HepG2 (cell line): ENCODE measurements around the gene SEH1L. TPM values are rescaled to one million over a fixed set of nuclear protein-coding genes. Genes with fewer than 3 reads are reported as not detected.

Experiments
- ATAC-seq: fragments of 200-7000 bp; cut with Tn5 transposase; 3 replicates; pipeline ENCODE4 v1.9.1; 2020; ENCODE audit warnings: mild to moderate bottlenecking, moderate library complexity
- BruUV-seq: library from RNA; stranded (reverse); fragments of 400-500 nt; replicated peaks from 2 replicates; lab custom pipeline; 2021; lab: Mats Ljungman, UMichigan
- CTCF ChIA-PET: fragments of 300-600 bp; formaldehyde crosslinking; extraction: SDS; loops from one replicate; lab custom pipeline; 2021; ENCODE audit warnings: low total read pairs, inconsistent platforms, low intra/inter-chr PET ratio; lab: Yijun Ruan, JAX
- POLR2A ChIA-PET: fragments of 350-600 bp; sonication (Branson Sonifier 250); formaldehyde crosslinking; loops from one replicate; lab custom pipeline; 2020; ENCODE audit warnings: antibody characterized with exemption, inconsistent platforms; lab: Yijun Ruan, JAX
- DNase-seq: peaks from one replicate; pipeline ENCODE4 v3.0.0-alpha.2; 2015; ENCODE audit warnings: low spot score
- FAIRE-seq: peaks from 3 replicates; lab custom pipeline; 2011; peaks lifted over from hg19 to GRCh38; lab: Jason Lieb, UNC
- H2AFZ ChIP-seq: one replicate; pipeline ENCODE4 v1.6.1; 2011; ENCODE audit warnings: low read length, inconsistent platforms
- H3K27ac ChIP-seq: fragments of 300-600 bp; 3 replicates; pipeline ENCODE4 v1.8.0; 2011; ENCODE audit warnings: mixed run types, mild to moderate bottlenecking, mixed read lengths, low read length, inconsistent platforms; ENCODE audit not compliant: insufficient read depth; ENCODE audit errors: extremely low read length
- H3K27me3 ChIP-seq, 2 experiments: fragments of 200-600 bp in 1 of 2; 2 replicates in 1 of 2; 3 replicates in 1 of 2; pipeline versions ENCODE4 v1.6.0 to v1.8.0; 2011; ENCODE audit warnings: low read length in 2 of 2, mild to moderate bottlenecking in 2 of 2, moderate library complexity in 2 of 2, inconsistent platforms in 1 of 2; ENCODE audit not compliant: insufficient read depth in 2 of 2, control insufficient read depth in 1 of 2
- H3K36me3 ChIP-seq, 2 experiments: fragments of 200-600 bp in 1 of 2; replicated peaks in 1 of 2; 2 replicates in 1 of 2; 3 replicates in 1 of 2; pipeline versions ENCODE4 v1.5.1 to v1.8.0; 2011; ENCODE audit warnings: low read length in 2 of 2, inconsistent platforms in 1 of 2; ENCODE audit not compliant: insufficient read depth in 2 of 2, control insufficient read depth in 1 of 2
- H3K4me1 ChIP-seq: 2 replicates; pipeline ENCODE4 v1.5.1; 2012; ENCODE audit warnings: low read length, inconsistent platforms; ENCODE audit not compliant: insufficient read depth
- H3K4me2 ChIP-seq: 2 replicates; pipeline ENCODE4 v1.6.0; 2011; ENCODE audit warnings: low read depth, low read length, inconsistent platforms
- H3K4me3 ChIP-seq, 3 experiments: fragments of 200-600 bp in 1 of 3; sonication (generic), shearing (Covaris generic) in 1 of 3; replicated peaks in 1 of 3; 2 replicates each; pipeline ENCODE4 v1.5.1; 2011 to 2016; ENCODE audit warnings: low read length in 3 of 3, inconsistent platforms in 2 of 3, low read depth in 2 of 3, mild to moderate bottlenecking in 2 of 3, control low read depth in 1 of 3, mixed read lengths in 1 of 3; ENCODE audit not compliant: insufficient read depth in 1 of 3
- H3K79me2 ChIP-seq: one replicate; pipeline ENCODE4 v1.6.1; 2011; ENCODE audit warnings: low read length, inconsistent platforms; ENCODE audit not compliant: insufficient read depth
- H3K9ac ChIP-seq: 2 replicates; pipeline ENCODE4 v1.6.0; 2011; ENCODE audit warnings: mild to moderate bottlenecking, low read depth, low read length, inconsistent platforms; ENCODE audit not compliant: insufficient read depth
- H3K9me3 ChIP-seq: 2 replicates; pipeline ENCODE4 v1.5.1; 2012; ENCODE audit warnings: mild to moderate bottlenecking, low read length
- H4K20me1 ChIP-seq: 2 replicates; pipeline ENCODE4 v1.6.0; 2011; ENCODE audit warnings: inconsistent platforms, mild to moderate bottlenecking, low read length, moderate library complexity; ENCODE audit not compliant: insufficient read depth
- CEBPG ChIP-seq: IDR thresholded peaks from 2 replicates; pipeline ENCODE4 v1.6.1; 2016
- ISX ChIP-seq: sonication (generic); formaldehyde crosslinking; conservative IDR thresholded peaks from 2 replicates; pipeline ENCODE4 v1.5.0; 2020; ENCODE audit warnings: missing genetic modification reagents
- NFKB2 ChIP-seq: sonication (generic); formaldehyde crosslinking; IDR thresholded peaks from 2 replicates; pipeline ENCODE4 v1.4.0; 2020; ENCODE audit warnings: missing genetic modification reagents, borderline replicate concordance
- PHF21A ChIP-seq: sonication (generic); formaldehyde crosslinking; IDR thresholded peaks from 2 replicates; pipeline ENCODE4 v1.5.0; 2020; ENCODE audit warnings: mild to moderate bottlenecking, missing genetic modification reagents
- PRDM10 ChIP-seq: sonication (generic); formaldehyde crosslinking; IDR thresholded peaks from 2 replicates; pipeline ENCODE4 v1.4.0; 2020; ENCODE audit warnings: low read depth, missing genetic modification reagents
- SNAPC4 ChIP-seq: sonication (generic); formaldehyde crosslinking; IDR thresholded peaks from 2 replicates; pipeline ENCODE4 v1.4.0; 2020; ENCODE audit warnings: mild to moderate bottlenecking, missing genetic modification reagents
- ZFX ChIP-seq: sonication (generic); formaldehyde crosslinking; IDR thresholded peaks from 2 replicates; pipeline ENCODE4 v1.4.0; 2020; ENCODE audit warnings: mild to moderate bottlenecking, low read depth, missing genetic modification reagents, moderate library complexity
- ZNF331 ChIP-seq: sonication (generic); formaldehyde crosslinking; IDR thresholded peaks from 2 replicates; pipeline ENCODE4 v1.4.0; 2020; ENCODE audit warnings: missing genetic modification reagents
- ZNF557 ChIP-seq: sonication (generic); formaldehyde crosslinking; IDR thresholded peaks from 2 replicates; pipeline ENCODE4 v1.4.0; 2020; ENCODE audit warnings: missing genetic modification reagents
- ZNF816 ChIP-seq: sonication (generic); formaldehyde crosslinking; IDR thresholded peaks from 2 replicates; pipeline ENCODE4 v1.8.0; 2022; ENCODE audit warnings: missing genetic modification reagents, mild to moderate bottlenecking, borderline replicate concordance
- WGBS: methylation state at CpG from one replicate; pipeline ENCODE4 v1.1.6; 2017; ENCODE audit warnings: low lambda C conversion rate; 5-methylcytosine and 5-hydroxymethylcytosine counted together
- in situ Hi-C: cut with HindIII; loops from 2 replicates; pipeline ENCODE4 v1.10.0; 2017; ENCODE audit warnings: low pct_unique_long_range_greater_than_20kb; ENCODE audit not compliant: extremely low pct_ligation_motif_present
- intact Hi-C: fragments of 100-400 bp; cut with micrococcal nuclease; formaldehyde crosslinking; loops from one replicate; pipeline ENCODE4 v1.10.0; 2022; ENCODE audit not compliant: unreplicated experiment
- polyA plus RNA-seq, 8 experiments: library from polyadenylated mRNA; depleted of rRNA in 3 of 8; stranded (reverse) in 7 of 8; unstranded in 1 of 8; fragments of >200 nt; fragmentation: Illumina TruSeq in 4 of 8; extraction: Trizol in 4 of 8; gene quantifications; 2 replicates each; pipeline versions ENCODE4 v1.2.1 to v1.2.3, GENCODE V29; 2011 to 2016; ENCODE audit warnings: low read depth in 4 of 8, missing spikeins in 1 of 8, mixed read lengths in 1 of 8; ENCODE audit not compliant: insufficient read depth in 1 of 8
- total RNA-seq, 5 experiments: library from RNA; depleted of rRNA; stranded (reverse); fragments of >200 nt; fragmentation: Illumina TruSeq; extraction: Trizol; gene quantifications; 2 replicates each; pipeline ENCODE4 v1.2.3, GENCODE V29; 2016; ENCODE audit warnings: low read depth in 1 of 5
- TF ChIP-seq, protein P1 (sequence below): IDR thresholded peaks from 2 replicates; pipeline ENCODE4 v1.6.1; 2016; ENCODE audit warnings: low read depth, borderline replicate concordance
- TF ChIP-seq, protein P2 (sequence below): IDR thresholded peaks from 2 replicates; pipeline ENCODE4 v1.6.1; 2016; ENCODE audit warnings: missing compliant biosample characterization, missing genetic modification reagents, borderline replicate concordance

The SEH1L gene
- total and polyA plus RNA-seq, 2 of the 13 experiments (the other 11 are each of a cell fraction or from before 2014, with no cell fraction given), result 59.6 to 63.5 TPM

GRCh38 chr18:12946549-12947284 lies 1.1 kb upstream of the SEH1L start:
- ChIA-PET CTCF (no interaction called here), POLR2A (interaction anchor here (0.6 to 3.6 kb wide), 6 partner anchors 16 to 573 kb away, joined by 3 to 26 read pairs (median 5); partner anchors contain the start of genes AFG3L2, CEP192 and PTPN2)
- peak; percentile 93 for DNase-seq
- Histone ChIP-seq H3K27ac (peak overlapping the region; percentile 99), H3K4me1 (peaks cover 50% of the 10 kb centered on the region), H3K79me2 (peaks cover 37% of the 10 kb centered on the region), H3K4me3 (peak overlapping the region; percentile 62 to 81 (median 73)), H3K27me3 (no peaks in the 10 kb centered on the region), H3K9ac (peak overlapping the region; percentile 92), H3K9me3 (no peaks in the 10 kb centered on the region), H3K36me3 (peaks cover 3 to 4% of the 10 kb centered on the region in 2 experiments; a peak in 2 of 5 replicates), H4K20me1 (peaks cover 10% of the 10 kb centered on the region), H3K4me2 (peak overlapping the region; percentile 85), H2AFZ (no peak overlapping the region)
- peak; percentile 21 for ATAC-seq
- in situ Hi-C loops (loop anchor here (25.0 kb wide), 1 partner anchor 559 kb away; the partner anchor contains the start of gene AFG3L2), intact Hi-C loops (loop anchor here (5.0 to 10.0 kb wide), 3 partner anchors 46 to 572 kb away; partner anchors contain the start of genes AFG3L2 and CEP192)
- WGBS, result 2% methylated on average over 15 of the region's 15 CpGs
- BruUV-seq, result no TSS peak
- peak; percentile 66 for FAIRE-seq
- TF ChIP-seq, protein P1, sequence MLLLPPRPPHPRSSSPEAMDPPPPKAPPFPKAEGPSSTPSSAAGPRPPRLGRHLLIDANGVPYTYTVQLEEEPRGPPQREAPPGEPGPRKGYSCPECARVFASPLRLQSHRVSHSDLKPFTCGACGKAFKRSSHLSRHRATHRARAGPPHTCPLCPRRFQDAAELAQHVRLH (CRISPR knock-in tag), result no peak
- TF ChIP-seq ZNF557 (CRISPR knock-in tag), result 0 out of 2 replicates have a peak, but pooled peaks have one; percentile 41
- peak; percentile 67 for TF ChIP-seq PHF21A
- TF ChIP-seq ZNF331 (CRISPR knock-in tag), result peak; percentile 40; the same call in 1 of the 2 replicates
- peak; percentile 21; the same call in 1 of the 2 replicates for TF ChIP-seq SNAPC4 (CRISPR knock-in tag)
- TF ChIP-seq ZNF816 (CRISPR knock-in tag), result peak; percentile 73; the same call in 1 of the 2 replicates
- peak; percentile 50 for TF ChIP-seq ZFX (CRISPR knock-in tag)
- TF ChIP-seq, protein P2, sequence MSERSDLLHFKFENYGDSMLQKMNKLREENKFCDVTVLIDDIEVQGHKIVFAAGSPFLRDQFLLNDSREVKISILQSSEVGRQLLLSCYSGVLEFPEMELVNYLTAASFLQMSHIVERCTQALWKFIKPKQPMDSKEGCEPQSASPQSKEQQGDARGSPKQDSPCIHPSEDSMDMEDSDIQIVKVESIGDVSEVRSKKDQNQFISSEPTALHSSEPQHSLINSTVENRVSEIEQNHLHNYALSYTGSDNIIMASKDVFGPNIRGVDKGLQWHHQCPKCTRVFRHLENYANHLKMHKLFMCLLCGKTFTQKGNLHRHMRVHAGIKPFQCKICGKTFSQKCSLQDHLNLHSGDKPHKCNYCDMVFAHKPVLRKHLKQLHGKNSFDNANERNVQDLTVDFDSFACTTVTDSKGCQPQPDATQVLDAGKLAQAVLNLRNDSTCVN (CRISPR knock-in tag), result peak; percentile 49; the same call in 1 of the 2 replicates
- TF ChIP-seq ISX (CRISPR knock-in tag), result no peak
- TF ChIP-seq PRDM10 (CRISPR knock-in tag), result 0 out of 2 replicates have a peak, but pooled peaks have one; percentile 27
- TF ChIP-seq NFKB2 (CRISPR knock-in tag), result peak; percentile 57; the same call in 1 of the 2 replicates
- TF ChIP-seq CEBPG, result peak; percentile 80
